Fibroblast of pulmonary artery (primary cell): ENCODE results near the gene PBRM1.

ENCODE experiments used
- DNase-seq: peaks from one replicate; pipeline ENCODE4 v3.0.0-alpha.2; 2010; ENCODE audit warnings: low read depth
- H3K4me3 ChIP-seq: replicated peaks from 2 replicates; pipeline ENCODE4 v1.5.1; 2011; ENCODE audit warnings: low read depth, mild to moderate bottlenecking, control low read depth, low read length, moderate library complexity
- CTCF ChIP-seq: IDR thresholded peaks from 2 replicates; pipeline ENCODE4 v1.5.1; 2011; ENCODE audit warnings: mild to moderate bottlenecking, control low read depth, low read length, inconsistent platforms; ENCODE audit errors: missing control alignments

The PBRM1 gene

GRCh38 chr3:52495777-52496602 is 189.7 kb downstream of the PBRM1 start:
- TF ChIP-seq CTCF, result no peak
- no peak overlapping the region for H3K4me3 ChIP-seq
- peak; percentile 52 for DNase-seq
